Stimulated activated CD8-positive, alpha-beta memory T cell treated with anti-CD3 and anti-CD28 coated beads, Interleukin-15, amount 100 ng/mL, for 48 hours (primary cell): ENCODE data around the gene CEBPA.

Experiments used
- DNase-seq, 2 donors: peaks; one replicate each; pipeline ENCODE4 v3.0.0-alpha.2; 2020; ENCODE audit warnings: low read depth in 2 of 2

The CEBPA gene

GRCh38 chr19:33271246-33272021 lies 30.9 kb downstream of the CEBPA start:
- DNase-seq, result no peak

GRCh38 chr19:33270769-33271168 lies 31.6 kb downstream of the CEBPA start:
- DNase-seq, result no peak

GRCh38 chr19:33269016-33269415 lies 33.3 kb downstream of the CEBPA start:
- DNase-seq, result no peak

GRCh38 chr19:33268162-33268991 lies 34.0 kb downstream of the CEBPA start:
- DNase-seq, result no peak

GRCh38 chr19:33267706-33268105 lies 34.6 kb downstream of the CEBPA start:
- no peak for DNase-seq

GRCh38 chr19:33266974-33267484 lies 35.3 kb downstream of the CEBPA start:
- no peak for DNase-seq

GRCh38 chr19:33264881-33265445 lies 37.4 kb downstream of the CEBPA start:
- no peak for DNase-seq

- DNase-seq, result no peak
Observed at GRCh38 chr19:33263325-33264023, 38.9 kb downstream of the CEBPA start.

- DNase-seq, result no peak
Observed at GRCh38 chr19:33261511-33262189, 40.7 kb downstream of the CEBPA start.

- no peak for DNase-seq
Observed at GRCh38 chr19:33260628-33261418, 41.5 kb downstream of the CEBPA start.

- DNase-seq, result no peak
Observed at GRCh38 chr19:33259539-33259938, 42.8 kb downstream of the CEBPA start.

- no peak for DNase-seq
Observed at GRCh38 chr19:33257828-33258227, 44.5 kb downstream of the CEBPA start.

GRCh38 chr19:33256261-33256660 lies 46.1 kb downstream of the CEBPA start:
- no peak for DNase-seq

GRCh38 chr19:33255781-33256180 lies 46.6 kb downstream of the CEBPA start:
- no peak for DNase-seq

GRCh38 chr19:33254245-33254824 lies 48.0 kb downstream of the CEBPA start:
- DNase-seq, result no peak

GRCh38 chr19:33252971-33253370 lies 49.4 kb downstream of the CEBPA start:
- DNase-seq, result no peak

- DNase-seq, result no peak
Observed at GRCh38 chr19:33252418-33252962, 49.8 kb downstream of the CEBPA start.

GRCh38 chr19:33251526-33252090 lies 50.7 kb downstream of the CEBPA start:
- DNase-seq, result no peak

- DNase-seq, result no peak
Observed at GRCh38 chr19:33251076-33251475, 51.3 kb downstream of the CEBPA start.
